Urothelium cell line (cell line): ENCODE data around the gene ROBO2.

Experiments
- DNase-seq: peaks from one replicate; pipeline ENCODE4 v3.0.0; 2011; ENCODE audit warnings: low spot score, mixed read lengths
- FAIRE-seq: peaks from 2 replicates; lab custom pipeline; 2011; peaks lifted over from hg19 to GRCh38; lab: Jason Lieb, UNC

Gene ROBO2

GRCh38 chr3:77186319-77186718, 146.4 kb downstream of the ROBO2 start:
- no peak for DNase-seq
- FAIRE-seq, result no peak

- DNase-seq (peak; percentile 4), FAIRE-seq (no peak)
Observed at GRCh38 chr3:77186728-77187127, 146.8 kb downstream of the ROBO2 start.

GRCh38 chr3:77188210-77188609, 148.3 kb downstream of the ROBO2 start:
- DNase-seq, result no peak
- FAIRE-seq, result no peak

- no peak for DNase-seq
- no peak for FAIRE-seq
Observed at GRCh38 chr3:77189258-77189657, 149.4 kb downstream of the ROBO2 start.

GRCh38 chr3:77189684-77190083, 149.8 kb downstream of the ROBO2 start:
- FAIRE-seq (no peak), DNase-seq (no peak)

- no peak for FAIRE-seq
- no peak for DNase-seq
Observed at GRCh38 chr3:77190374-77190773, 150.5 kb downstream of the ROBO2 start.

- FAIRE-seq, result no peak
- DNase-seq, result no peak
Observed at GRCh38 chr3:77191014-77191413, 151.1 kb downstream of the ROBO2 start.

- no peak for FAIRE-seq
- no peak for DNase-seq
Observed at GRCh38 chr3:77191640-77192039, 151.7 kb downstream of the ROBO2 start.

GRCh38 chr3:77195766-77196545, 156.1 kb downstream of the ROBO2 start:
- FAIRE-seq (no peak), DNase-seq (no peak)

GRCh38 chr3:77197408-77197807, 157.5 kb downstream of the ROBO2 start:
- DNase-seq (no peak), FAIRE-seq (no peak)

GRCh38 chr3:77203851-77204250, 164.0 kb downstream of the ROBO2 start:
- no peak for FAIRE-seq
- DNase-seq, result no peak

GRCh38 chr3:77204788-77205187, 164.9 kb downstream of the ROBO2 start:
- FAIRE-seq (no peak), DNase-seq (no peak)

- FAIRE-seq (no peak), DNase-seq (no peak)
Observed at GRCh38 chr3:77207753-77208152, 167.9 kb downstream of the ROBO2 start.

- FAIRE-seq (no peak), DNase-seq (no peak)
Observed at GRCh38 chr3:77222701-77223100, 182.8 kb downstream of the ROBO2 start.

- no peak for DNase-seq
- FAIRE-seq, result no peak
Observed at GRCh38 chr3:77227567-77227966, 187.7 kb downstream of the ROBO2 start.

GRCh38 chr3:77232557-77232956, 192.7 kb downstream of the ROBO2 start:
- DNase-seq (no peak), FAIRE-seq (no peak)

- FAIRE-seq (no peak), DNase-seq (no peak)
Observed at GRCh38 chr3:77234004-77234403, 194.1 kb downstream of the ROBO2 start.

- FAIRE-seq (no peak), DNase-seq (no peak)
Observed at GRCh38 chr3:77236118-77236517, 196.2 kb downstream of the ROBO2 start.

GRCh38 chr3:77240072-77240650, 200.3 kb downstream of the ROBO2 start:
- DNase-seq (no peak), FAIRE-seq (no peak)

- no peak for DNase-seq
- no peak for FAIRE-seq
Observed at GRCh38 chr3:77242371-77242770, 202.5 kb downstream of the ROBO2 start.

GRCh38 chr3:77244981-77245380, 205.1 kb downstream of the ROBO2 start:
- FAIRE-seq, result no peak
- DNase-seq, result no peak

- no peak for FAIRE-seq
Observed at GRCh38 chr3:77247061-77247460, 207.2 kb downstream of the ROBO2 start.

GRCh38 chr3:77247817-77248216, 207.9 kb downstream of the ROBO2 start:
- FAIRE-seq (no peak), DNase-seq (no peak)

More at GRCh38 chr3:77247061-77247460, 207.2 kb downstream of the ROBO2 start:
- no peak for DNase-seq
